GM12878 (cell line): ENCODE measurements around the gene ZNF775. TPM values are rescaled to one million over a fixed set of nuclear protein-coding genes. Genes with fewer than 3 reads are reported as not detected.

Source experiments
- ATAC-seq: fragments of 200-7000 bp; cut with Tn5 transposase; 3 replicates; pipeline ENCODE4 v1.9.1; 2020; ENCODE audit warnings: mild to moderate bottlenecking, moderate library complexity
- BruUV-seq: library from RNA; stranded (reverse); fragments of 400-500 nt; replicated peaks from 2 replicates; lab custom pipeline; 2021; lab: Mats Ljungman, UMichigan
- CTCF ChIA-PET: fragments of 300-600 bp; sonication (Branson Sonifier 250); formaldehyde crosslinking; extraction: SDS; loops from one replicate; lab custom pipeline; 2021; ENCODE audit warnings: inconsistent platforms; lab: Yijun Ruan, JAX
- POLR2A ChIA-PET: fragments of 350-600 bp; formaldehyde crosslinking; extraction: SDS; loops from one replicate; lab custom pipeline; 2021; ENCODE audit warnings: inconsistent platforms; lab: Charles Lee
- RAD21 ChIA-PET: fragments of 300-600 bp; sonication (Branson Sonifier 250); formaldehyde crosslinking; loops from one replicate; lab custom pipeline; 2023; ENCODE audit warnings: antibody characterized with exemption; ENCODE audit not compliant: unreplicated experiment; lab: Charles Lee
- SMC1A ChIA-PET: fragments of 300-600 bp; sonication (Branson Sonifier 250); formaldehyde crosslinking; loops from one replicate; lab custom pipeline; 2023; ENCODE audit not compliant: unreplicated experiment, uncharacterized antibody; lab: Charles Lee
- DNase-seq: peaks from one replicate; pipeline ENCODE4 v3.0.0-alpha.2; 2011; ENCODE audit warnings: low read depth, low spot score
- FAIRE-seq: peaks from 3 replicates; lab custom pipeline; 2011; peaks lifted over from hg19 to GRCh38; lab: Jason Lieb, UNC
- H2AFZ ChIP-seq: 2 replicates; pipeline ENCODE4 v1.6.0; 2011; ENCODE audit warnings: low read depth, low read length, control low read depth; ENCODE audit not compliant: control insufficient read depth
- H3K27ac ChIP-seq: 2 replicates; pipeline ENCODE4 v1.5.1; 2011; ENCODE audit warnings: control low read depth; ENCODE audit not compliant: control insufficient read depth, insufficient read depth
- H3K27me3 ChIP-seq, 2 experiments: replicated peaks in 1 of 2; 2 replicates each; pipeline versions ENCODE4 v1.6.0 to v1.6.1; 2011; ENCODE audit warnings: low read length in 1 of 2; ENCODE audit not compliant: control insufficient read depth in 2 of 2, insufficient read depth in 2 of 2
- H3K36me3 ChIP-seq, 2 experiments: 2 replicates each; pipeline ENCODE4 v1.5.1; 2011; ENCODE audit warnings: low read length in 1 of 2; ENCODE audit not compliant: control insufficient read depth in 2 of 2, insufficient read depth in 2 of 2
- H3K4me1 ChIP-seq: 2 replicates; pipeline ENCODE4 v1.6.1; 2011; ENCODE audit warnings: mild to moderate bottlenecking, low read length, moderate library complexity, mixed read lengths; ENCODE audit not compliant: control insufficient read depth, insufficient read depth
- H3K4me2 ChIP-seq: 2 replicates; pipeline ENCODE4 v1.6.0; 2011; ENCODE audit warnings: control low read depth; ENCODE audit not compliant: control insufficient read depth, insufficient read depth
- H3K4me3 ChIP-seq: fragments of 200-600 bp; sonication (generic); 2 replicates; pipeline ENCODE4 v1.5.1; 2016
- H3K79me2 ChIP-seq: 2 replicates; pipeline ENCODE4 v1.6.0; 2011; ENCODE audit warnings: low read length; ENCODE audit not compliant: control insufficient read depth, insufficient read depth
- H3K9ac ChIP-seq: 2 replicates; pipeline ENCODE4 v1.8.0; 2011; ENCODE audit warnings: low read length, control low read depth, mixed read lengths; ENCODE audit not compliant: control insufficient read depth, insufficient read depth
- H3K9me3 ChIP-seq: replicated peaks from 3 replicates; pipeline ENCODE4 v1.5.1; 2011; ENCODE audit warnings: mild to moderate bottlenecking, low read length; ENCODE audit not compliant: control insufficient read depth, insufficient read depth
- H4K20me1 ChIP-seq: 2 replicates; pipeline ENCODE4 v1.6.0; 2011; ENCODE audit not compliant: control insufficient read depth, insufficient read depth
- CHD1 ChIP-seq: IDR thresholded peaks from 2 replicates; pipeline ENCODE4 v1.6.1; 2012; ENCODE audit warnings: low read depth, low read length, improper control_type of control experiment
- ELK1 ChIP-seq: IDR thresholded peaks from 2 replicates; pipeline ENCODE4 v1.6.1; 2012; ENCODE audit warnings: low read depth, low read length, improper control_type of control experiment
- SIN3A ChIP-seq: IDR thresholded peaks from 2 replicates; pipeline ENCODE4 v1.6.1; 2012; ENCODE audit warnings: low read depth, low read length, improper control_type of control experiment
- WGBS: methylation state at CpG from one replicate; pipeline ENCODE4 v1.1.6; 2016; ENCODE audit warnings: low lambda C conversion rate; ENCODE audit not compliant: insufficient replicate concordance, insufficient coverage; ENCODE audit errors: missing lambda C conversion rate; 5-methylcytosine and 5-hydroxymethylcytosine counted together
- in situ Hi-C: fragments of 300-500 bp; cut with MboI; formaldehyde crosslinking; loops from 9 replicates; pipeline ENCODE4 v1.14.3; 2018; ENCODE audit warnings: mixed read lengths
- intact Hi-C: fragments of 100-400 bp; cut with micrococcal nuclease; formaldehyde crosslinking; loops from one replicate; pipeline ENCODE4 v1.14.2; 2022; ENCODE audit not compliant: unreplicated experiment
- polyA plus RNA-seq, 11 experiments: library from polyadenylated mRNA; depleted of rRNA in 4 of 11; unstranded in 6 of 11; stranded (reverse) in 5 of 11; fragments of >200 nt; fragmentation: Nextera tagmentation in 4 of 11; fragmentation: Illumina TruSeq in 1 of 11; extraction: Ambion mirVana in 4 of 11; extraction: Trizol in 1 of 11; gene quantifications; 1 replicate in 1 of 11; 2 replicates in 10 of 11; pipeline versions ENCODE4 v1.2.1 to v1.2.3, GENCODE V29; 2011 to 2016; ENCODE audit warnings: inconsistent platforms in 2 of 11, missing spikeins in 2 of 11, low read depth in 1 of 11
- total RNA-seq, 4 experiments: library from RNA; depleted of rRNA in 3 of 4; stranded (reverse); fragments of >200 nt in 3 of 4; fragmentation: Illumina TruSeq in 1 of 4; extraction: Trizol in 1 of 4; gene quantifications; 2 replicates each; pipeline versions ENCODE4 v1.2.1 to v1.2.3, GENCODE V29; 2013 to 2021

ZNF775 gene
- total and polyA plus RNA-seq, 10 of the 15 experiments (the other 5 are each of a cell fraction or from before 2014, with no cell fraction given) = 0.05 to 14.3 (median 2.1) TPM

- peaks cover 0 to 5% of the 10 kb centered on the region in 2 experiments; a peak in 3 of 4 replicates for H3K27me3 ChIP-seq
- no TSS peak for BruUV-seq
- H2AFZ ChIP-seq = no peak overlapping the region
- H3K4me2 ChIP-seq = no peak overlapping the region
- SMC1A ChIA-PET = interaction anchor here (0.7 kb wide), 1 partner anchor 14 kb away, joined by 4 read pairs; no protein-coding TSS in a partner anchor
- TF ChIP-seq SIN3A = no peak
- CTCF ChIA-PET = interaction anchor here (1.7 kb wide), 1 partner anchor 14 kb away, joined by 4 read pairs; no protein-coding TSS in a partner anchor
- H3K9ac ChIP-seq = no peak overlapping the region
- RAD21 ChIA-PET = no interaction called here
- H3K27ac ChIP-seq = no peak overlapping the region
- ATAC-seq (no peak), FAIRE-seq (no peak), DNase-seq (no peak)
- intact Hi-C loops (no loop called here), in situ Hi-C loops (no loop called here)
- POLR2A ChIA-PET = interaction anchor here (0.6 kb wide), 1 partner anchor 26 kb away, joined by 6 read pairs; no protein-coding TSS in a partner anchor
- H4K20me1 ChIP-seq = no peaks in the 10 kb centered on the region
- no peaks in the 10 kb centered on the region for H3K79me2 ChIP-seq
- 90% methylated on average over 9 of the region's 9 CpGs for WGBS
- peaks cover 5% of the 10 kb centered on the region; the same call in 2 of the 3 replicates for H3K9me3 ChIP-seq
- H3K4me1 ChIP-seq = peaks cover 8% of the 10 kb centered on the region
- H3K36me3 ChIP-seq = peaks cover 0 to 3% of the 10 kb centered on the region in 2 experiments; a peak in 2 of 4 replicates
- H3K4me3 ChIP-seq = no peak overlapping the region
These were observed 37.1 kb upstream of the ZNF775 start for GRCh38 chr7:150342121-150342408.

- Histone ChIP-seq H2AFZ (no peak overlapping the region), H4K20me1 (no peaks in the 10 kb centered on the region), H3K9ac (no peak overlapping the region), H3K4me2 (no peak overlapping the region), H3K79me2 (no peaks in the 10 kb centered on the region), H3K4me1 (peaks cover 8% of the 10 kb centered on the region), H3K27ac (no peak overlapping the region), H3K27me3 (peaks cover 0 to 5% of the 10 kb centered on the region in 2 experiments; a peak in 3 of 4 replicates), H3K4me3 (no peak overlapping the region), H3K36me3 (no peaks in the 10 kb centered on the region; a peak in 1 of 4 replicates), H3K9me3 (peaks cover 5% of the 10 kb centered on the region; the same call in 2 of the 3 replicates)
- SMC1A ChIA-PET = interaction anchor here (0.6 to 1.4 kb wide), 3 partner anchors 13 to 414 kb away, joined by 3 to 4 read pairs (median 3); no protein-coding TSS in a partner anchor
- no TSS peak for BruUV-seq
- 3% methylated on average over 2 of the region's 2 CpGs for whole genome bisulfite sequencing
- ATAC-seq (no peak), FAIRE-seq (no peak), DNase-seq (no peak)
- TF ChIP-seq ELK1 = no peak
- TF ChIP-seq CHD1 = no peak
- RAD21 ChIA-PET = no interaction called here
- in situ Hi-C loops (no loop called here), intact Hi-C loops (no loop called here)
- POLR2A ChIA-PET = no interaction called here
- CTCF ChIA-PET = interaction anchor here (1.0 to 1.7 kb wide), 2 partner anchors 12 to 13 kb away, joined by 4 read pairs; no protein-coding TSS in a partner anchor
These were observed 35.9 kb upstream of the ZNF775 start for GRCh38 chr7:150343225-150343624.
